ENCODE measurements around the gene ZNF440.
"Not testable (repeated sequence)": the region's sequence is repeated elsewhere in the genome, so short reads cannot be mapped to it uniquely, and the experiment has no call there.

The ZNF440 gene

DNA sequence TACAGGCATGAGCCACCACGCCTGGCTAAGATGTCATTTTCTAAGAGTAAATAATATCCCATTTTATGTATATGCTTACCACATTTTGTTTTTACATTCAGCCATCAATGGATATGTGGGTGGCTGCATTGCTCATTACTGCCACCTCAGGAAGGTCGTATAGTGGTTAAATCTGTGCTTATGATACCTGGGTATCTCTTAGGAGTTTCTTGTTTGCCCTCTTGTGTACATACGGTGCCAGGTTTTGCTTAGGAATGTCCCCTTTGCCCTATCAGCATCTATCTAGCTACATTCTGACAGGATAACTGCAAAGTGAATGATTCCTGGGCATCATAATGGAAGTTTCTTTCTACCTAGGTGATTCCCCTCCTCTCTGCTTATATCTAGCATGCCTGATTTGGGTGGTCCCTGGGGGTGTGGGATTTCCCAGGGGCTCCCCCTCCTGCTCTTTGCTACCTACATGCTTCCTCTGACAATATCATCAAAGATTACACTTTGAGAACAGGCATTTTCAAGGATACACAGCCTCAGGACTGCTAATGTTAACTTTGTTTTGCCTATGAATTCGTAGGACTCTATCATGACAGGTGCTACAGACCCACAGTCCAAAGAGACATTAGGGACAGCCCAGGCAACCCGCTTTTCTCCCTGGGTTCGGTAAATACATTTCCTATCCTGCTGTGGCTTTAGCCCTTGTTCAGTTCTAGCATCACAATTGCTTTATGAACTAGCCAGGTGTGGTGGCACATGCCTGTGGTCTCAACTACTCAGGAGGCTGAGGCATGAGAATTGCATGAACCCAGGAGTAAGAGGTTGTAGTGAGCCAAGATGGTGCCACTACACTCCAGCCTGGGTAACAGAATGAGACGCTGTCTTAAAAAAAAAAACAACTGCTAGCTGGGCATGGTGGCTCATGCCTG lies 15.1 kb downstream of the ZNF440 start:
- DNase-seq (ENCODE audit: low read depth): not testable (repeated sequence)

DNA sequence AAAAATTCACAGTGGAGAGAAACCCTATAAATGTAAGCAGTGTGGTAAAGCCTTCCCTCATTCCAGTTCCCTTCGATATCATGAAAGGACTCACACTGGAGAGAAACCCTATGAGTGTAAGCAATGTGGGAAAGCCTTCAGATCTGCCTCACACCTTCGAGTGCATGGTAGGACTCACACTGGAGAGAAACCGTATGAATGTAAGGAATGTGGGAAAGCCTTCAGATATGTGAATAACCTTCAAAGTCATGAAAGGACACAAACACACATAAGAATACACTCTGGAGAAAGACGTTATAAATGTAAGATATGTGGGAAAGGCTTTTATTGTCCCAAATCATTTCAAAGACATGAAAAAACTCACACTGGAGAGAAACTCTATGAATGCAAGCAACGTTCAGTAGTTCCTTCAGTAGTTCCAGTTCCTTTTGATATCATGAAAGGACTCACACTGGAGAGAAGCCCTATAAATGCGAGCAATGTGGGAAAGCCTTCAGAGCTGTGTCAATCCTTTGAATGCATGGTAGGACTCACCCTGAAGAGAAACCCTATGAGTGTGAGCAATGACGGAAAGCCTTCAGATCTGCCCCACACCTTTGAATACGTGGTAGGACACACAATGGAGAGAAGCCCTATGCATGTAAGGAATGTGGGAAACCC lies 18.3 kb downstream of the ZNF440 start:
- no peak for DNase-seq (ENCODE audit: low read depth)

GRCh38 chr19:11833541-11833940 lies 19.5 kb downstream of the ZNF440 start:
- no peak for DNase-seq (ENCODE audit: low read depth)

GRCh38 chr19:11835626-11836066 lies 21.6 kb downstream of the ZNF440 start:
- DNase-seq (ENCODE audit: low read depth): not testable (repeated sequence)

DNA sequence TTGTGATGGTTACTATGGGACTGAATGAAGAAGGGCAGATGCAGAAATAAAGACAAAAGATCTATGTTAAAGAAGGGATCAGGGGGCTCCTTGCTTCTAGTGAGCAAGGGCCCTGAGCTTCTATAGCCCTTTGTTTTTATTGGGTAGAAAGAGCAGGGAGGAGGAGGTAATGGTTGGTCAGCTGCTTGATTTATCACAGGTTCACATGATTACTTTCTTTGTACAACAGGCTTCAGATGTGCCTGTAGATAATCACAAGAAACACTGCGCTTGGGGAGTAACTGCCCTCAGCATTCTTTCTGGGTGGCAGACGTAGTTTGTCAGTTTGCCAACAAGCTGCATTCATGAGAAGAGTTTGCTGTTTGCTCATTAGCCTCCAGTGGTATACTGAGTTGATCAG lies 29.6 kb downstream of the ZNF440 start:
- no peak for DNase-seq (ENCODE audit: low read depth)

- not testable (repeated sequence) for DNase-seq (ENCODE audit: low read depth)
Measured at GRCh38 chr19:11847615-11848014, 33.5 kb downstream of the ZNF440 start.

GRCh38 chr19:11848200-11848593 lies 34.1 kb downstream of the ZNF440 start:
- no peak for DNase-seq (ENCODE audit: low read depth)

- DNase-seq (ENCODE audit: low read depth): no peak
Measured at GRCh38 chr19:11848594-11849469, 34.8 kb downstream of the ZNF440 start, which contains the start of gene ZNF439. TSS of gene ZNF439 (plus strand) at chr19:11848726. CDS start at chr19:11848868, 142 bp downstream.

GRCh38 chr19:11850289-11850688 lies 36.2 kb downstream of the ZNF440 start:
- DNase-seq (ENCODE audit: low read depth): not testable (repeated sequence)

DNA sequence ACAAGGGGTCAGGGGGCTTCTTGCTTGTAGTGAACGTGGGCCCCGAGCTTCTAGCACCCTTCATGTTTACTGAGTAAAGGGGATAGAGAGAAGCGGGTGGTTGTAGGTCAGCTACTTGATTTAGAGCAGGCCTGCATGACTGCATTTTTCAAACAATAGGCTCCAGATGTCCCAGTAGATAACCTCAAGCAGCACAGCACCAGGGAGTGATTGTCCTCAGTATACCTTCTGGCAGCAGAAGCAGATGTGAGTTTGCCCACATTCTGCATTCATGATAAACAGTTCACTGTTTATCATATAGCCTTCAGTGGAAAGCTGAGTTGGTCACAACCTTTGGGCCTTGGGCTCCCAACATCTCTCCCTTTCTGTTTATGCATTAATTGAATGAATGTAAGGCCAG lies 39.3 kb downstream of the ZNF440 start:
- DNase-seq (ENCODE audit: low read depth): no peak

- DNase-seq (ENCODE audit: low read depth): no peak
Measured at GRCh38 chr19:11856596-11857250, 42.6 kb downstream of the ZNF440 start.

- no peak for DNase-seq (ENCODE audit: low read depth)
Measured at GRCh38 chr19:11860721-11861120, 46.6 kb downstream of the ZNF440 start.

GRCh38 chr19:11861301-11861700 lies 47.2 kb downstream of the ZNF440 start:
- DNase-seq (ENCODE audit: low read depth): no peak

GRCh38 chr19:11867766-11868165 lies 53.7 kb downstream of the ZNF440 start:
- not testable (repeated sequence) for DNase-seq (ENCODE audit: low read depth)

- no peak for DNase-seq (ENCODE audit: low read depth)
Measured at GRCh38 chr19:11868188-11868587, 54.1 kb downstream of the ZNF440 start.

GRCh38 chr19:11872624-11873023 lies 58.6 kb downstream of the ZNF440 start:
- no peak for DNase-seq (ENCODE audit: low read depth)

- DNase-seq (ENCODE audit: low read depth): no peak
Measured at GRCh38 chr19:11873762-11874161, 59.7 kb downstream of the ZNF440 start.

GRCh38 chr19:11879687-11880266 lies 65.7 kb downstream of the ZNF440 start:
- not testable (repeated sequence) for DNase-seq (ENCODE audit: low read depth)

- DNase-seq (ENCODE audit: low read depth): no peak
Measured at GRCh38 chr19:11880598-11880997, 66.5 kb downstream of the ZNF440 start.

- no peak for DNase-seq (ENCODE audit: low read depth)
Measured at GRCh38 chr19:11881151-11881800, 67.2 kb downstream of the ZNF440 start.

DNA sequence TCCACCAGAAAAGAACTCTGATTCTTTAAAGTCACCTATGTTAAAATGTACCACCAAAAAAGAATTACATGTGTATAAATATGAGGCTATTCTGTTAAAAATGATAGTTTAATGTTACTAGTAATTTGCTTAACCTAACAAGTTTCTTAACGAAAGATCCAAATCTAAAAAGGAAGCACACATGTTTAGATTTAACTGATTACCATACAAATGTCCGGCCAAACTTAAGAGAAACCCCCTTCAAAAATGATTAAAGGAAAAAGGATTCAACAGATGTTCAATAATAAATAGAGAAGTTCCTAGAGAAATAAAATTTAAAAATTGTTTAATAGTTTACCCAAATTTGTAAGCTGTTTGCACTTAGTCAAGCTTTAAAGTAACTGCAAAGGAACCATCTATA lies 68.5 kb downstream of the ZNF440 start:
- no peak for DNase-seq (ENCODE audit: low read depth)

All from HS-27A (cell line).